Measurements from ENCODE around the gene MOV10L1.
"Not testable (repeated sequence)": the region's sequence is repeated elsewhere in the genome, so short reads cannot be mapped to it uniquely, and the experiment has no call there.

MOV10L1 gene

DNA sequence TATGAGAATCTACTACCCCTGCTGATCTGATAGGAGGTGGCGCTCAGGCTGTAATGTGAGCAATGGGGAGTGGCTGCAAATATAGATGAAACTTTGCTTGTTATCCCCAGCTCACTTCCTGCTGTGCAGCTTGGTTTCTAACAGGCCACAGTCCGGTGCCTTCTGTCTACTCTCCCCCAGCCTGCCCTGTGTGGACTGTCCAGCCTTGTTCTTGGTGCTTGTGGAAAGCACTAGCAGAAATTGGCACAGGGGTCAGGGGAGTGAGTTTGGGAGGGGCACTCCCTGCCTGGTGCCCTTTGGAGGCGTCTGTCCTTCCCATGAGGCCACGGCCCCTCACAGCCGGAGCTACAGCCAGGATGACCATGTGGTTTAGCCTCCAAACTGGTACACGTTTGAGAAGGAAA lies 14.3 kb downstream of the MOV10L1 start:
- no peak for DNase-seq (ENCODE audit: low read depth in 2 of 2)

DNA sequence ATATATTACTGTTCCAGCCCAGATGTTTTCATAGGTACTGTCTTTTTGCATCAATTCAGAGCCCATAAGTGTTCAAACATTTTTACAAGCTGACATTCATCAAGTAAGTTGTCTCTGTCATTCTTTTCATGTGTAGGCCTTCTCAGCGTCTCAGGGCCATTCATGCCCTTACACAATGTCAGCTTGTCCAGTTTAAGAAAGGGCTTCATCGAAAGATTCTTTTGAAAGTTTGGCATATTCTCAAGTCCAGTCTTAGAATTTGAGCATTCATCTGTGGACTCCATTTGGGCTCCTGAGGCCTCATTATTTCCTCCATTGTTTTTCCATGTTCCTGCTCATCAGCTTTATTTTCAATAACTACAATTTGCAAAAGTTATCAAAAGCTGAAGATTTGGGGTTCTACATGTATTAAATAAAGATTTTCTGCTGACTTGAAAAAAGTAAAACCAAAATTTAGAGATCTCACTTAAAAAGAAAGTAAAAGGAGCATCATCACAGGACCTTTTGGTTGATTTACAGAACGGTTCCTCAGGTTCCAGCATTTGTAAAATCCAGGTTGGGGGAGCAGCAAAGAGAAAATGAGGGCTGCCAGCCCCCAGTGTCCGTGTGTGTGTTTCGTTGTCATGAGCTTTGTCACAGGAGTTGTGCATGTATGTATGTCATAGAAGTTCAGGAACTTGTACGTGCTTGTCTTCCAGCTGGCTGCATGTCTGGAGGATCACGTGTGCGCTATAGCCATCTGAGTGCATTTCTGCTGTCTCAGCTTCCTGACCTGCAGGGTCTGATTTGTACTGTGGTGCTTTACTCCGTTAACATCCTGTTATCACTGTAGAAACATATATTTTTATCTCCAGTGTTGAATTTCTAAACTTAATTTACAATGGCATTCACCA lies 15.6 kb downstream of the MOV10L1 start:
- no peak for DNase-seq (ENCODE audit: low read depth in 2 of 2)

DNA sequence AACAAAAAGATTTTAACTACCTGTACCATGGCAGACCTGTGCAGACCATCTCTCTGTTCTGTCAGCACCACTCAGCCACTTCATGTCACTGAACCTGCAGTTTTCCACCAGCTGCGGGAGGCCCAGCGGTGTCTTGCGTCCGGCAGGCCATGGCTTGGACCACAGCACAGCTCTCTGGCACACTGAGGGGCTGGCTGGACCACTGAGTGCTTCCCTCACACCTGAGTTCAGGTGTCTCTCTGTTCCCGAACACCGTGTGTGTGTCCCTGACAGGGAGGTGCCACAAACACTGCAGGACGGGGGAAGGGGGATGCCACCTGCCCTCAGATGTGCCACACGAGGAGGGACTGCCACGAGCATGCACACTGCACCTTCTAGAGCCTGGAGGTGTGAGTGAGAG lies 17.7 kb downstream of the MOV10L1 start:
- no peak for DNase-seq (ENCODE audit: low read depth in 2 of 2)

DNA sequence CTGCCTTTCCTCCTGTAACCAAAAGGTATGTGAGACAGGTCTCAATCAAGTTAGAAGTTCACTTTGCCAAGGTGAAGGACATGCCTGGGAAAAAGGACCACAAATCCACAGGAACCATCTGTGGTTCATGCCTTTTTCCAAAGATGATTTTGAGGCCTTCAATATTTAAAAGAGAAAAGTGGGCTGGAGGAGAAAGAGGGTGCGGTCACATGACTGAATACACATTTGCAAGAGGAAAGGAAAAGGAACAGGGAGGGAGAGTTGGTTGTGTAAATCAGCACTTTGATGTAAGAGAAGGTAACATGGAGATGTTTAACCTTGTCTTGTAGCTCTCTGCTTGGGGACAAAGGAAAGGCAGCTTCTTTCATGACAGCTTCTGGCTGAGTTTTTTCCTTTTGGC lies 21.2 kb downstream of the MOV10L1 start:
- no peak for DNase-seq (ENCODE audit: low read depth in 2 of 2)

DNA sequence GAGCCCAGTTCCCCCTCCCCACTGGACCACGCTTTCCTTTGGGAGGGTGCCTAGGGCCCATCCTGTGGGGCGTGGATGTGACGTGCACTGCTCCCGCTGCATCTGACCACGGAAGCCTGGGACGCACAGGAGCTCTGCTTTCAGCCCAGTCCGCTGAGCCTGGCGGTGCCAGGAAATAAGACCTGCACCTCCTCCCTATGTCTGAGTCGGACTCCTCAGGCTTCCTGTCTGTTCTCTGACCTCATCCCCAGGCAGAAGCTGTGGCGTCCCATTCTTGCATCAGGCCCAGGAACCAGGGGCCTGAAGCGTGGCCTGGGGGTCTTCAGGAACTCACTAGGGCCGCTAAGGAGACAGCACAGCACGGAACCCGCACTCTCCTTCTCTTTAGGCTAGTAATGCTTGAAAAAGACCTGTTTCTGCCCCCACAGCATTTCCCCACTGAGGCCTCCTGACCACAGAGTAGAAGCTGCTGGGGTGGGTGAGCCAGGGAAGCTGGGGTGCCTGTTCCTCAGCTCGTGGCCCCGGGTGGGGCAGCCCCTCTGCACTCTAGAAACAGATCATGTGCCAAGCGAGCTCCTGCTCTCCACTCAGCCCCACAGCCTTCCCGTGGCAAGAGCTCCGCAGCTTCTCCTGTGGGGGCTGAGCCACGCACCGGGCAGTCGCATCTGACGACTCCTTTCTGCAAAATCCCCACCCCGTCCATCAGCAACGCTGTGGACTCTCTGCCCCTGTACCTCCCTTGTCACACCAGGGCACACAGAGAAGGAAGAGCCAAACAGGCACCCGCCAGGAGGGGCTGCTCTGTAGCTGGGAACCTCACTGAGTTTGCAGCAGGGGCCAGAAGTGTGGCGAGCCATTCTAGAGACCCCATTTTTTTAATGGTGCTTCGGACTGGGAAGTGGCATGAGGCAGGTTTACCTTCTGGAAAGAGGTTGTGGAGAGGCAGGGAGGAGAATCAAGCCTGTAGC lies 22.6 kb downstream of the MOV10L1 start:
- no peak for DNase-seq (ENCODE audit: low read depth in 2 of 2)

DNA sequence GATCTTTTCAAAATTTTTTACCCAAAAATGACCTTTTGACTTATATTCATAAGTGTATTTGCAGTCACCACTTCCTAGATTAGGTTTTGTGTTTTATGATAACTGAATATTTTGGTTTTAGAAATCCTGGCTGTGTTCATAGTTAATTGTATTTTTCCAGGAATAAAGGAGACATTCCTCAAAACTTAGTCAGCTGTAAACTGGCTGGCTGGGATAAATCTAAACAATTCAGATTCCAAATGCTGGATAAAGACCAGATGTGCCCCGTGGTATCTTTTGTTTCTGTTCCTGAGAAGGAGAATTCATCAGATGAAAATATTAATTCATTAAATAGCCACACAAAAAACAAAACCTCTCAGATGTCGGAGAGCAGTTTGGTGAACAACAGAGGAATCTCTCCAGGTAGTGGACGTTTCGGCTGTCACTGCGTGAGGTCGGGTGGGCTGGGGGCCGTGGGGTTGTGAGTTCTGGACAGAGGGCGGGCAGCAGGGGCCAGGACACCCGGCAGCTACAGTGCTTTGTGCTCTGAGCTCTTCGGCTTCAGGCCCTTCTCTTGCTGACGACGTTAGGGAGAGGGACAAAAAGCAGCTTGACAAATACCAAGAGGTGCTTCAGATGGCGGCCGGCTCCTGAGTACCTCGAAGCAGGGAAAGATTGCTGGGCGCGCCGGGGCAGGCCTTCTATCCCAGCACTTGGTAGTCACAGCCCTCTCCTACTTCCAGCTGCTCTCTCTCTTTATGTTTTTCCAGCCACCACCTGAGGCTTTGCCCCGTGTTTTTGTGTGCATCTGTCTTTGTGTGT lies 24.6 kb downstream of the MOV10L1 start:
- no peak for DNase-seq (ENCODE audit: low read depth in 2 of 2)

DNA sequence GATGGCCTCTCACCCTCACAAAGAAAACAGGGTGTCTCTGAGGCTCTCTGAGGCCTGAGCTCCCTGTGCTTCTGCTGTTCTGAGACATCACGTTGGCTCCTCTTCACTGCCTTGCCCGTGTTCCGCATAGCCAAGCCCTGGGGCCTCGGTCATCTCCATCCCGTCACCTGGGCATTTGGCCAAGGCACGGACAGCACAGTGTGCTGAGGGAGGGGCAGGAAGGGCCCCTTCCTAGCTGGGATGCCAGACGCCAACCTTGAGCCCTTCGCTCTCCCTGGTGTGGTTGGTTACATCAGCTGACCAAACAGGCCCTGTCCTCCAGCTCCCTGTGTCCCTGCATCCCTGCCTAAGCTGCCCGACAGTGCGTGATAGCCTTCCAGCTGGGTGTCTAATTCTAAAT lies 25.9 kb downstream of the MOV10L1 start:
- DNase-seq (ENCODE audit: low read depth in 2 of 2), result no peak

DNA sequence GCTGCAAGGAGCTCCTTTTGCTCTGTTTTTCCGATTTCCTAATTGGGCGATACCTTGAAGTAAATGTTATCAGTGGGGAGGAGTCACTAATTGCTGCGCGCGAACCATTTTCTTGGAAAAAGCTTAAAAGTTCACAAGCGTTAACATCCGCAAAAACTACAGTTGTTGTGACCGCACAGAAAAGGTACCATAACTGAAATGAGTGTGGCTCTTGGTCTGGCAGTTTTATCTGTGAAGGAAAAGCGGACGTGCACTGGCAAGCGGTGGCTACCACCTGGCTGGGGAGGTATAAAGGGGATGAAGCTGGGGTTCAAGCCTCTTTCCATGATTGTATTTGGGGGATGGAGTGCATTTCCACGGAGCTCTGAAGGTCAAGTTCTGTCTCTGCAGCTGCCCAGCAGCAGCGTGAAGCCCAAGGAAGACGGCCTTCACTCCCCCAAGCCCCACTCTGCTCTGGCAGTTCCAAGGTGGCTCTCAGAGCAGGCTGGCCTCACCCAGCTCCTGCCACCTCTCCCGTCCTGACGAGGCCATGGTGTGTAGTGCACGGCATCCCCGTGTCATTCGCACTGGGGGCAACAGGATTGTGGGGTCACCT lies 27.5 kb downstream of the MOV10L1 start:
- DNase-seq (ENCODE audit: low read depth in 2 of 2), result no peak

DNA sequence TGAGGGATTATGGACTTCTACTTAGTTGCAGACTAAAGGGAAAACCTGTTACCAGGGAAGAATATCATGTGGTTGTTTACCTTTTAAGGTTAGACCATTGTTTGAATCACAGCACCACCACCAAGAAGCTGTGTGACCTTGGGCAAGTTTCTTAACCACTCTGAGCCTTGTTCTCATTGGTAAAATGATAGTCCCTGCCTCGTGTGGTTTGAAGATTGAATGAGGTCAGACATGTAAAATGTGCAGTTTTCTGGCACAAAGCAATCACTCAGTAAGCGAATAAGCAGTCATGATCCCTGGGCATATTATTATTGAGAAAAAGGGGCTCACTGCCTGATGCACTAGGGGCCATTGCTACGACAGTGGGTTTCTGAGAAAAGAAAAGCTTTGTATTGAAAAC lies 28.3 kb downstream of the MOV10L1 start:
- DNase-seq (ENCODE audit: low read depth in 2 of 2), result no peak

DNA sequence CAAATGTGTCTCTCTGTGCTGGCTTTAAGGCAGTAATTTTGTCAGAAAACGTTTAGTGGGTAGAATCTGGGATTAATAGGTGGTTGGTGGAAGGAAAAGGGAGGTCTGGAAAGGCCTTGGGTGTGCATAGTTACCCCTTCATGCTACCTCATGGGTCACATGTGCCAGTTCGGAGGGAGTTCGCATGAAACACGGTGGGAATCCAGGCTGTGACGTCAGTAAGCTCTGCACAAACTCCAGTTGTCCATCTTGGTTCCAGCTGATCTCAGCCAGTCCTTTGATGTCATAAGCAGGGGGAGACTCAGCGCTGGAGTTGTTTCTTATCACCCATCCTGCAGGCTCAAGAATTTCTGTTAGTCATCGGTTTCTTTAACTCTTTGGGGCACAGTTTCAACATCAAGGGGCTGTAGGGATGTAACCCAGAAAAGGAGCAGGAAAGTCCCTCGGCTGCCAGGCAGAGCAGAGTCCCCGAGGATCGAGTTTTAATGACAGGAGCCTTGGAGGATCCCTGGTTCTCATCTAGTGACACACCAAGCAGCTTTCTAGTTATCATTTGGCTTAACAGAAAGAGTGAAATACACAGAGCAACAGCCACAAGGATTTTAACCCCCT lies 28.9 kb downstream of the MOV10L1 start:
- no peak for DNase-seq (ENCODE audit: low read depth in 2 of 2)

DNA sequence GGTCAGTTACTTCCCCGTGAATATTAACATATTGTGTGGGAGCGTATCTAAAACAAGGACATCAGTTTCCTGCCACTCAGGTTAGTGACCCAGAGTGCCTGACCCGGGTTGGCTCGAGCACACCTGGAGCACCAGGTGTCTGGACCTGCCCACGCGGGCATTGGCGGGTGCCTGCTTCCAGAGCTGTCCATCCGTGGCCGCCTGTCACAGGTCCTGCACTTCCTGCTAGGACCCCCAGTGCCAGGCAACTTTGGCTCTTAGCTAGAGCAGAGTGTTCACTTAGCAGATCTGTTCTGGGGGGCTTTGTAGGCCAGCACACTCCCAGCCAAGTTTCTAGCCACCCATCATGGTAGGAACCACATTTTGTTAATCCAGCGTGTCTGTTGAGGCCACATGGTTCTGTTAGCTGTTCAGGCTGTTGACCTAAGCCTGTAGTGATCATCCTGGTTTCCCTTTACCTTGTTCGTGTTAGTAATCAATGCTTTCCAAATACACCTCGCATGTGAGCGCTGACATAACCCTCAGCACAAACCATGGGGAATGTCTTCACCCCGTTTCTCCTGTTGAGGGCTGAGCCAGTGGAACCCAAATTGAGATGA lies 29.5 kb downstream of the MOV10L1 start:
- no peak for DNase-seq (ENCODE audit: low read depth in 2 of 2)

DNA sequence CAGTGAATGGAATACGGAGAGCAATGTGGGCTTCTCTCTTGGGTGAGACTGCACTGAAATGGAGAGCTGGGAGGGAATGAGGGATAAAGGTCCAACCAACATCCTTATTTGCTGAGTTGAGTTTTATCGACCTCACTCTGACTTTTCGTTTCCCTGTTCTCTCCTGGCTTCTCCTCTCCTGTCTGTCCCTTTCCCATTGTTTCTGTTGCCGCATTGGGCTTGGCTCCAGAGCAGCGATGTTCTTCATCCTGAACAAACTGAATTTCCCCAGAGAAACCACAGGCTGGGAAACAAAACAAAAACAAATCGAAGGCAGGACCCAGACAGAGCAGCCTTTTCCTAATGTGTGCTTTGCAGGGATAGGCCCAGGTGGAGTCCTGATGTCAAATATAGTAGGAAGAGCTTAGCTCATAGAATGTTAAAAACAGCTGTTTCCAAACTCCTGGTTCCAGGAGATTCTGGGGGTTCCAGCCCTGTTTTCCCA lies 30.0 kb downstream of the MOV10L1 start:
- DNase-seq (ENCODE audit: low read depth in 2 of 2), result no peak

DNA sequence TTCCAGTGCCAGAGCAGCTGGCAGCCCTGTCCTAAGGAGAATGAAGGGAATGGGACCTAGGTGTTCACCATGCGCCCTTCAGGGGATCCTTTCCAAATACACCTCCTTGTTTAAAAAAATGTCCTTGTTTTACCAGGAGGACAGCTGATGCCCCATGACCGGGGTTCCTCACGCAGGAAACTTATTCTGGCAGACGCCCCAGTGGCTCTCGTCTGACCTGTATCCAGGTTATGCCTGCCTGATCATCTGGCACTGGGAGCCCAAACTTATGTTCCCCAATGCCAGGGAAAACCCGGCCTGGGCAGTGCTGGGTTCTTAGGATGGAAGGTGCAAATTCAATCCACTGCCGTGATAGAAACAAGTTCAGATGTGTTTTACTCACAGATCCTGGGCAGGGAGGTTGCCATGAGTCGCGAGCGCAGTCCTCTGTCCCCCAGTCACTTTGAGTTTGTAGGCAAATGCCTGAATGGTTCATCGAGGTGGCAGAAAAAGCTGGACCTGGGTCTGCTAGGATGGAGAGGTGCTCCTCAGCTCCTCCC lies 31.5 kb downstream of the MOV10L1 start:
- DNase-seq (ENCODE audit: low read depth in 2 of 2), result no peak

DNA sequence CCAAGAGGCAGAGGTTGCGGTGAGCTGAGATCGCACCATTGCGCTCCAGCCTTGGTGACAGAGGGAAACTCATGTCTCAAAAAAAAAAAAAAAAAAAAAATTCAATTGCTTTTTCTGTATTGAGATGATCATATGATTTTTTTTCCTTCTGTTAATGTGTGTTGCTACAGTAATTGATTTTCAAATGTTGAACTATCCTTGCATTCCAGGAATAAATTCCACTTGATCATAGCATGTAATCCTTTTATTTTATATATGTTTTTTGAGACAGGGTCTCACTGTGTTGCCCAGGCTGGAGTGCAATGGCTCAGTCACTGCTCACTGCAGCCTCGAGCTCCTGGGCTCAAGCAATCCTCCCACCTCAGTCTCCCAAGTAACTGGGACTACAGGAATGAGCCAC lies 33.3 kb downstream of the MOV10L1 start:
- DNase-seq (ENCODE audit: low read depth in 2 of 2), result no peak

DNA sequence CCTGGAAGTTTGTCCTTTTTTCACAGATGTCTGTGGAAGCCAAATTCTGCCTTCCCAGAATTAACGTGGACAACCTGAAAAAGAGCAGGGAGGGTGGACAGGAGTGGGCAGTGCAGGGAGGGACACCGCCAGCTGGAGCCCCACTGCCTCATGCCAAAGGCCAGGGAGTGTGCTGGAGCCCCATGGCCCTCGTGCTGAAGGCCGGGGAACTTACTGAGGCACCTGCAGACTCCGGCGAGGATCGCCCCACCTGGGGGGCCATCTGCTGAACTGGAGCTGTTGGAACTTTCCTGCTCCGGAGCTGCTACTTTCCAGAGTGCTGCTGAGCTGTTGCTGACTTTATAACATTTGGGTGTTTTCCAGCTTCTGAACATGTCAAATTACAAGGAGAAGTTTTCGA lies 35.2 kb downstream of the MOV10L1 start:
- no peak for DNase-seq (ENCODE audit: low read depth in 2 of 2)

DNA sequence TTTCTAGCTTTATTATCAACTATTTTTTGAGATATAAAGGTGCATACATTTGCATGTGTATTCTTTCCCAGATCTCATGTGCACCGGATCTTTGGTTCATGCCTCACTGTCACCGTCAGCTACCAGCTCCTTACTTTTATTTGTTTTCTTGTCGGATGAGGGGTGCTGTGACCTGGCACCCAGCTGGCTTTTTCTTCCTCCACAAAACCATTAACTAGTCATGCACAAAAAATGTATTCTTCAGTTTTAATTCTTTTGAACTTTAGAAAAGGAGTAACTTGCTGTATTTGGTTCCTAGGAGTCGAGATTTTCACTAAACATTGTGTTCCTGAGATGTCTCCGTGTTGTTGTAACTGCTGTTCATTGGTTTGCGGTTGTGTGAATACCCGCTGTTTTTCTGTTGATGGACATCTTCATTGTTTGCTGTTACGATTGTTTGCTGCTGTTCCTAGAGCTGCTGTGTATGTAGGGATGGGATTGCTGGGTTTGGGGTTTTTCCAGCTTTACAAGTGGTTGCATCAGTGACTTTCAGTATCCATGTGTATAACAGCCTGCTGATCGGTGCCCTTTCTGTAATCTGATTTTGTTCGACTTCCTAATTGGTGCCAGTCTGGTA lies 39.4 kb downstream of the MOV10L1 start:
- no peak for DNase-seq (ENCODE audit: low read depth in 2 of 2)

DNA sequence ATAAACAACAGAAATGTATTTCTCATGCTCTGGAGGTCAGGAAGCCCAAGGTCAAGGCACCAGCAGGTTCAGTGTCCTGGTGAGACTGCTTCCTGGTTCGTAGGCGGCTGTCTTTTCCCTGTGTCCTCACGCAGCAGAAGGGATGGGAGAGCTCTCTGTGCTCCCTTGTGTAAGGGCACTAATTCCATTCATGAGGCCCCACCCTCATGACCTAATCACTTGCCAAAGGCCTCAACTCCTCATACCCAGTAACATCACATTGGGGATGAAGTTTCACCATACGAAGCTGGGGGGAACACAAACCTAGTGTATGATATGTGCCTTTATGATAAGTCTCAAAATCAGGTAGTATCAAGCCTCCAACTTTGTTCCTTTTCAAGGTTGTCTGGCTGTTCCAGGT lies 42.1 kb downstream of the MOV10L1 start:
- no peak for DNase-seq (ENCODE audit: low read depth in 2 of 2)

DNA sequence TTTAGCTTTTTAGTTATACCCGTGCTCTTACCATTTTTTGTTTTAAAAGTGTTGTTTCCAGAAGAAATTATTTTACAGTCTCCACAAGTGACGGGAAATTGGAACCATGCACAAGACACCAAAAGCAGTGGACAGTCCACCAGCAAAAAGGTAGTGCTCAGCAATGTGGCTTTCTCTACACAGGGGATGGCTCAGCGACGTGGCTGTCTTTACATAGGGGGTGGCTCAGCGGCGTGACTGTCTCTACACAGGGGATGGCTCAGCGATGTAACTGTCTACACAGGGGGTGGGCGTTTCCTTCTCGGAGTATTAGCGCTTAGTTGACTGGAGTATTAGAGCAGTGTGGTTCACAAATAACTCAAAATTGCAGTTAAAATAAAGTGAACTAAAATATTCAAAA lies 44.7 kb downstream of the MOV10L1 start:
- DNase-seq (ENCODE audit: low read depth in 2 of 2), result no peak

DNA sequence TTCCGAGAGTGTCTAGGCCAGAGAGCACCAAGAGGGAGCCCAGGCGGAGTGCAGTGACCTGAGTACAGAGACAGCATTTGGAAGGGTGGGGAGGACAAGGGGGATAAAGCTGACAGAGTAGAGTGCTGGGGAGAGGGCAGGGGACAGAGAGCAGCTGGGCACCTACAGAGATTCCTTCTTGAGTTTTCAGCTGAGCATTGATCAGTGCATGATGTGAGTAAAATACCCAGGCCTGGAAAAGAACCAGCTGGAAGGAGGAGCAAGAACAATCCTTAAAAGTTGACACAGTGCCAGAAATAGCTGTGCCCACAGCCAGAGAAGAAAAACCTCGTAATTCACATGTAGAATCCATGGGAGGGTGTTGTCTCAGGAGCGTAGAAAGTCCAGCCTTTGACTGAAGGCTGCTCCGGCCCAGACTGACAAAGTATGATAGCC lies 46.8 kb downstream of the MOV10L1 start:
- no peak for DNase-seq (ENCODE audit: low read depth in 2 of 2)

DNA sequence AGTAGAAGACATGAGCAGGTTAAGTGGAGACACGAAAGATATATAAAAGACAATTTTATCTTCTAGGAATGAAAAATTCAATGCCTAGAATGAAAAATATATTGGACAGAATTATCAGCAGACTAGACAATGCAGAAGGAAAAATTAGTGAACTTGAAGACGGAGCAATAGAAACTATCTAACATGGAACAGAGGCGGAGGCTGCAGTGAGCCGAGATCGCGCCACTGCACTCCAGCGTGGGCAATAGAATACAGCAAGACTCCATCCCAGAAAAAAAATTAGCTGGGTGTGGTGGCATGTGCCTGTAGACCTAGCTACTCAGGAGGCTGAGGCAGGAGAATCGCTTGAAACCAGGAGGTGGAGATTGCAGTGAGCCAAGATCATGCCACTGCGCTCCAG lies 47.5 kb downstream of the MOV10L1 start:
- DNase-seq (ENCODE audit: low read depth in 2 of 2), result not testable (repeated sequence)

Measured in activated CD8-positive, alpha-beta memory T cell treated with anti-CD3 and anti-CD28 coated beads for 4 hours (primary cell).